CD14-positive monocyte (primary cell): ENCODE results near the gene PDCD11. TPM values are rescaled to one million over a fixed set of nuclear protein-coding genes. Genes with fewer than 3 reads are reported as not detected.
"Not testable (repeated sequence)": the region's sequence is repeated elsewhere in the genome, so short reads cannot be mapped to it uniquely, and the experiment has no call there.

Source experiments
- DNase-seq, 3 donors: peaks; one replicate each; pipeline ENCODE4 v3.0.0-alpha.2; 2011 to 2022
- H2AFZ ChIP-seq: 2 replicates; pipeline ENCODE4 v1.6.0; 2012; ENCODE audit warnings: mild to moderate bottlenecking, low read depth, low read length, inconsistent platforms; ENCODE audit not compliant: insufficient read depth, poor library complexity, severe bottlenecking
- H3K27ac ChIP-seq, 2 donors: 1 replicate in 1 of 2; 2 replicates in 1 of 2; pipeline ENCODE4 v1.5.1; 2012 to 2013; ENCODE audit warnings: low read length in 2 of 2, control low read depth in 1 of 2, inconsistent platforms in 1 of 2, low read depth in 1 of 2, mild to moderate bottlenecking in 1 of 2
- H3K27me3 ChIP-seq, 2 donors: one replicate each; pipeline versions ENCODE4 v1.6.0 to v1.6.1; 2011 to 2013; ENCODE audit warnings: low read length in 2 of 2; ENCODE audit not compliant: control insufficient read depth in 2 of 2, insufficient read depth in 2 of 2
- H3K36me3 ChIP-seq, 2 donors: replicated peaks in 1 of 2; 1 replicate in 1 of 2; 2 replicates in 1 of 2; pipeline versions ENCODE4 v1.5.1 to v1.6.1; 2012 to 2013; ENCODE audit warnings: low read length in 2 of 2, control low read depth in 1 of 2, inconsistent platforms in 1 of 2, mild to moderate bottlenecking in 1 of 2; ENCODE audit not compliant: insufficient read depth in 2 of 2, control insufficient read depth in 1 of 2
- H3K4me1 ChIP-seq, 2 donors: 1 replicate in 1 of 2; 2 replicates in 1 of 2; pipeline versions ENCODE4 v1.5.1 to v1.6.1; 2012 to 2013; ENCODE audit warnings: low read length in 2 of 2, control low read depth in 1 of 2, inconsistent platforms in 1 of 2, mild to moderate bottlenecking in 1 of 2, moderate library complexity in 1 of 2; ENCODE audit not compliant: insufficient read depth in 2 of 2, control insufficient read depth in 1 of 2
- H3K4me2 ChIP-seq: replicated peaks from 2 replicates; pipeline ENCODE3; 2012; ENCODE audit warnings: low read length, moderate library complexity, mild to moderate bottlenecking; ENCODE audit not compliant: poor library complexity, severe bottlenecking; ENCODE audit errors: extremely low read depth
- H3K4me3 ChIP-seq, 3 experiments: fragments of 200-600 bp in 1 of 3; sonication (generic) in 1 of 3; replicated peaks in 1 of 3; 1 replicate in 2 of 3; 2 replicates in 1 of 3; pipeline ENCODE4 v1.5.1; 2011 to 2013; ENCODE audit warnings: low read length in 3 of 3, mild to moderate bottlenecking in 3 of 3, control low read depth in 2 of 3, low read depth in 2 of 3, inconsistent platforms in 1 of 3, moderate library complexity in 1 of 3
- H3K79me2 ChIP-seq: 2 replicates; pipeline ENCODE4 v1.6.0; 2012; ENCODE audit warnings: mild to moderate bottlenecking, control low read depth, inconsistent platforms, low read length, moderate library complexity; ENCODE audit not compliant: insufficient read depth
- H3K9ac ChIP-seq: 2 replicates; pipeline ENCODE4 v1.6.0; 2017; ENCODE audit warnings: low read length, mild to moderate bottlenecking; ENCODE audit not compliant: insufficient read depth, poor library complexity, severe bottlenecking
- H3K9me3 ChIP-seq, 2 donors: replicated peaks in 1 of 2; 1 replicate in 1 of 2; 2 replicates in 1 of 2; pipeline versions ENCODE4 v1.5.1 to v1.6.1; 2012 to 2013; ENCODE audit warnings: low read length in 2 of 2, control low read depth in 1 of 2; ENCODE audit not compliant: control insufficient read depth in 1 of 2, insufficient read depth in 1 of 2
- H4K20me1 ChIP-seq: 2 replicates; pipeline ENCODE4 v1.6.0; 2012; ENCODE audit warnings: mild to moderate bottlenecking, low read length, control low read depth, moderate library complexity; ENCODE audit not compliant: insufficient read depth
- H3K27ac Mint-ChIP-seq, 7 donors: one replicate each; pipeline ENCODE4 v1.8.0; 2020; ENCODE audit warnings: mild to moderate bottlenecking in 7 of 7, mixed read lengths in 7 of 7, moderate library complexity in 6 of 7, inconsistent platforms in 2 of 7
- H3K27me3 Mint-ChIP-seq, 3 donors: one replicate each; pipeline ENCODE4 v1.8.0; 2021 to 2022; ENCODE audit warnings: low read depth in 3 of 3, mild to moderate bottlenecking in 3 of 3, mixed read lengths in 3 of 3, moderate library complexity in 3 of 3, inconsistent platforms in 1 of 3
- H3K36me3 Mint-ChIP-seq, 2 donors: one replicate each; pipeline ENCODE4 v1.8.0; 2020; ENCODE audit warnings: mixed read lengths in 2 of 2, inconsistent platforms in 1 of 2, mild to moderate bottlenecking in 1 of 2
- H3K4me1 Mint-ChIP-seq: one replicate; pipeline ENCODE4 v1.8.0; 2020; ENCODE audit warnings: mild to moderate bottlenecking, mixed read lengths
- H3K4me3 Mint-ChIP-seq, 2 donors: one replicate each; pipeline ENCODE4 v1.8.0; 2020; ENCODE audit warnings: mild to moderate bottlenecking in 2 of 2, mixed read lengths in 2 of 2, moderate library complexity in 1 of 2
- H3K9me3 Mint-ChIP-seq, 7 donors: one replicate each; pipeline ENCODE4 v1.8.0; 2020 to 2022; ENCODE audit warnings: mixed read lengths in 7 of 7, mild to moderate bottlenecking in 6 of 7, moderate library complexity in 6 of 7, inconsistent platforms in 2 of 7
- WGBS: methylation state at CpG from one replicate; pipeline ENCODE4 v1.1.5; 2013; ENCODE audit warnings: missing lambda C conversion rate; ENCODE audit not compliant: insufficient coverage; 5-methylcytosine and 5-hydroxymethylcytosine counted together
- intact Hi-C, 2 donors: fragments of 100-400 bp; cut with micrococcal nuclease; formaldehyde crosslinking; loops; one replicate each; pipeline versions ENCODE4 v1.15.0 to v1.15.1; 2023
- polyA plus RNA-seq, 3 donors: library from polyadenylated mRNA; depleted of rRNA in 1 of 3; unstranded in 2 of 3; stranded (reverse) in 1 of 3; fragments of 300-500 nt in 2 of 3; fragments of >200 nt in 1 of 3; fragmentation: Illumina TruSeq in 2 of 3; gene quantifications; 1 replicate in 2 of 3; 2 replicates in 1 of 3; pipeline ENCODE4 v1.2.3, GENCODE V29; 2012 to 2021
- TF ChIP-seq, protein P1 (sequence below): fragments of 200-600 bp; IDR thresholded peaks from one replicate; pipeline ENCODE4 v1.8.0; 2022; ENCODE audit warnings: antibody characterized with exemption, mild to moderate bottlenecking

Gene PDCD11
- polyA plus RNA-seq, 3 donors: 2.9 to 9.7 (median 3.3) TPM

- not testable (repeated sequence) for H3K9ac ChIP-seq, H3K79me2 ChIP-seq, H3K4me3 ChIP-seq, H3K27me3 Mint-ChIP-seq, H4K20me1 ChIP-seq, H3K27me3 ChIP-seq, H3K27ac ChIP-seq, H2AFZ ChIP-seq, H3K9me3 ChIP-seq, H3K4me3 Mint-ChIP-seq, H3K4me1 Mint-ChIP-seq, DNase-seq, H3K9me3 Mint-ChIP-seq, H3K4me1 ChIP-seq, H3K4me2 ChIP-seq, H3K27ac Mint-ChIP-seq
- H3K36me3 ChIP-seq: peaks cover 88 to 95% of the 10 kb centered on the region in 2 donors
- TF ChIP-seq, protein P1, sequence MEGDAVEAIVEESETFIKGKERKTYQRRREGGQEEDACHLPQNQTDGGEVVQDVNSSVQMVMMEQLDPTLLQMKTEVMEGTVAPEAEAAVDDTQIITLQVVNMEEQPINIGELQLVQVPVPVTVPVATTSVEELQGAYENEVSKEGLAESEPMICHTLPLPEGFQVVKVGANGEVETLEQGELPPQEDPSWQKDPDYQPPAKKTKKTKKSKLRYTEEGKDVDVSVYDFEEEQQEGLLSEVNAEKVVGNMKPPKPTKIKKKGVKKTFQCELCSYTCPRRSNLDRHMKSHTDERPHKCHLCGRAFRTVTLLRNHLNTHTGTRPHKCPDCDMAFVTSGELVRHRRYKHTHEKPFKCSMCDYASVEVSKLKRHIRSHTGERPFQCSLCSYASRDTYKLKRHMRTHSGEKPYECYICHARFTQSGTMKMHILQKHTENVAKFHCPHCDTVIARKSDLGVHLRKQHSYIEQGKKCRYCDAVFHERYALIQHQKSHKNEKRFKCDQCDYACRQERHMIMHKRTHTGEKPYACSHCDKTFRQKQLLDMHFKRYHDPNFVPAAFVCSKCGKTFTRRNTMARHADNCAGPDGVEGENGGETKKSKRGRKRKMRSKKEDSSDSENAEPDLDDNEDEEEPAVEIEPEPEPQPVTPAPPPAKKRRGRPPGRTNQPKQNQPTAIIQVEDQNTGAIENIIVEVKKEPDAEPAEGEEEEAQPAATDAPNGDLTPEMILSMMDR: peak; percentile 49
- 100% methylated on average over 1 of the region's 5 CpGs for WGBS
- H3K36me3 Mint-ChIP-seq: peaks cover 81 to 93% of the 10 kb centered on the region in 2 donors
- intact Hi-C loops: loop anchor here in 1 of 2 donors (1.0 kb wide), 1 partner anchor 68 kb away; no protein-coding TSS in a partner anchor
Measured at GRCh38 chr10:103417148-103417469, 20.7 kb downstream of the PDCD11 start.

DNA sequence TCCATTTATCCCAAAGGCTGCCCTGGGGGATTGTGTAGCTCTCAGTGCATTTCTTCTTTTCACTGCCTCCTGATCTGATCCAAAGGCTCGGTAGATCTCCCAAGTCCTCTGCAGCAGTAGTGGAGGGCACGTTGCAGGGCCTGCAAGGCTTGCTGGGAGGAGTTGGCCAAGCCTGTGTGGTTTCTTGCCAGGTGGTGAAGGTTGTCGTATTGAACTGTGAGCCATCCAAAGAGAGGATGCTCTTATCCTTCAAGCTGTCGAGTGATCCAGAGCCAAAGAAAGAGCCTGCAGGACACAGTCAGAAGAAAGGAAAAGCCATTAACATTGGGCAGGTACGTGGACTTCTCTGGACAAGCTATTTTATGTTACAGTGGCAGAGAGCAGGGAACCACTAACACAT lies 21.2 kb downstream of the PDCD11 start:
- H3K4me1 Mint-ChIP-seq: no peaks in the 10 kb centered on the region
- no peak for DNase-seq
- intact Hi-C loops: loop anchor here in 1 of 2 donors (1.0 kb wide), 1 partner anchor 68 kb away; no protein-coding TSS in a partner anchor
- H2AFZ ChIP-seq: no peak overlapping the region
- H3K27me3 ChIP-seq: no peaks in the 10 kb centered on the region
- no peaks in the 10 kb centered on the region for H3K4me1 ChIP-seq
- no peak overlapping the region for H3K9ac ChIP-seq
- H3K4me3 ChIP-seq: no peak overlapping the region
- H4K20me1 ChIP-seq: no peaks in the 10 kb centered on the region
- no peaks in the 10 kb centered on the region for H3K9me3 ChIP-seq
- no peaks in the 10 kb centered on the region for H3K27me3 Mint-ChIP-seq
- 98% methylated on average over 5 of the region's 5 CpGs for WGBS
- H3K36me3 Mint-ChIP-seq: peaks cover 84 to 93% of the 10 kb centered on the region in 2 donors
- H3K36me3 ChIP-seq: peaks cover 90 to 95% of the 10 kb centered on the region in 2 donors
- H3K4me3 Mint-ChIP-seq: no peak overlapping the region
- H3K4me2 ChIP-seq: no peak overlapping the region
- no peaks in the 10 kb centered on the region for H3K9me3 Mint-ChIP-seq
- TF ChIP-seq, protein P1: no peak
- no peaks in the 10 kb centered on the region for H3K79me2 ChIP-seq
- H3K27ac ChIP-seq: no peak overlapping the region
- peak overlapping the region in 2 of 7 donors; percentile 0 to 33 for H3K27ac Mint-ChIP-seq
